RWPE2 (cell line): ENCODE results near the gene GPR107.

Experiments used
- ATAC-seq: fragments of 200-7000 bp; cut with Tn5 transposase; 3 replicates; pipeline ENCODE4 v1.9.1; 2021; ENCODE audit warnings: low read depth
- DNase-seq: peaks from one replicate; pipeline ENCODE4 v3.0.0-alpha.2; 2020; ENCODE audit warnings: low spot score
- H3K27ac ChIP-seq: fragments of 450-650 bp; 2 replicates; pipeline ENCODE4 v1.5.1; 2017; ENCODE audit warnings: mild to moderate bottlenecking; ENCODE audit not compliant: poor library complexity, severe bottlenecking
- H3K27me3 ChIP-seq: fragments of 250-450 bp; sonication (Bioruptor Pico); 2 replicates; pipeline ENCODE4 v1.5.1; 2021; ENCODE audit warnings: mild to moderate bottlenecking, moderate library complexity; ENCODE audit not compliant: insufficient read depth, poor library complexity, severe bottlenecking
- H3K36me3 ChIP-seq: fragments of 250-450 bp; sonication (Bioruptor Pico); 2 replicates; pipeline ENCODE4 v1.5.1; 2020; ENCODE audit warnings: low read depth, mild to moderate bottlenecking, moderate library complexity
- H3K4me1 ChIP-seq: fragments of 250-450 bp; sonication (Bioruptor Pico); 2 replicates; pipeline ENCODE4 v1.5.1; 2021; ENCODE audit warnings: mild to moderate bottlenecking, moderate library complexity; ENCODE audit not compliant: insufficient read depth, poor library complexity, severe bottlenecking
- H3K4me3 ChIP-seq: fragments of 250-450 bp; sonication (Bioruptor Pico); 2 replicates; pipeline ENCODE4 v1.5.1; 2021; ENCODE audit warnings: mild to moderate bottlenecking, moderate library complexity; ENCODE audit not compliant: severe bottlenecking
- H3K9me3 ChIP-seq: fragments of 250-450 bp; sonication (Bioruptor Pico); 2 replicates; pipeline ENCODE4 v1.5.1; 2021; ENCODE audit warnings: mild to moderate bottlenecking, moderate library complexity; ENCODE audit not compliant: severe bottlenecking
- CTCF ChIP-seq: fragments of 450-650 bp; IDR thresholded peaks from one replicate; pipeline ENCODE4 v1.5.1; 2017; ENCODE audit warnings: mild to moderate bottlenecking, moderate library complexity; ENCODE audit not compliant: poor library complexity, severe bottlenecking

GPR107 gene

GRCh38 chr9:130137081-130137640, 83.5 kb downstream of the GPR107 start:
- Histone ChIP-seq H3K4me1 (peaks cover 18% of the 10 kb centered on the region), H3K4me3 (no peak overlapping the region), H3K27me3 (no peaks in the 10 kb centered on the region), H3K36me3 (0 out of 2 replicates have a peak, but pooled peaks cover 4% of the 10 kb centered on the region), H3K27ac (peak overlapping the region; percentile 69), H3K9me3 (no peaks in the 10 kb centered on the region)
- no peak for TF ChIP-seq CTCF
- no peak for DNase-seq
- ATAC-seq = no peak

GRCh38 chr9:130137641-130138081, 84.0 kb downstream of the GPR107 start:
- DNase-seq = no peak
- no peak for ATAC-seq
- no peak overlapping the region for H3K4me3 ChIP-seq
- H3K27me3 ChIP-seq = no peaks in the 10 kb centered on the region
- no peak for TF ChIP-seq CTCF
- H3K9me3 ChIP-seq = no peaks in the 10 kb centered on the region
- H3K27ac ChIP-seq = peak overlapping the region; percentile 69
- H3K4me1 ChIP-seq = peaks cover 18% of the 10 kb centered on the region
- H3K36me3 ChIP-seq = 0 out of 2 replicates have a peak, but pooled peaks cover 4% of the 10 kb centered on the region

DNA sequence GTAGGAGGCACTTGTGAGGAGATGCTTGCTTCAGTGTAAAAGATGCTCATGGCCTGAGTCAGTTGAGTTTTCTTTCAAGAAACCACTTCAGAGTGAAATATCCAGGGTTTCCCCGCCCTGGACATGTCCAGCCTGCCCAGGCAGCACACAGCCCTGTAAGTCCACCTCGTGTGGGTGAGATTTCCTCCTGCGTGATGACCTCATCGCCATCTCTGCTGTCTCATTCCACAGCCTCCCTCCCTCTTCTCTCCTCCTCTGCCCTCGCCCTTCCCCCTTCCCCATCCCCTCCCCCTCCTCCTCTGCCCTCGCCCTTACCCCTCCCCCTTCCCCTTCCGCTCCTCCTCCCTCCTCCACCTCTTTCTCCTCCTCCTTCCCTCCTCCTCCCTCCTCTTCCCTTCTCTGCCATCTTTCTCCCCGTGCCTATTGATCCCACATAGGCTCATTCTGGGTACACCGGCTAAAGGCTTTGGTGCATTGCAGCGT, 84.5 kb downstream of the GPR107 start:
- H3K4me1 ChIP-seq = peaks cover 18% of the 10 kb centered on the region
- ATAC-seq (peak; percentile 82), DNase-seq (peak; percentile 84)
- no peak for TF ChIP-seq CTCF
- H3K36me3 ChIP-seq = 0 out of 2 replicates have a peak, but pooled peaks cover 4% of the 10 kb centered on the region
- H3K27me3 ChIP-seq = no peaks in the 10 kb centered on the region
- H3K27ac ChIP-seq = peak overlapping the region; percentile 69
- H3K4me3 ChIP-seq = no peak overlapping the region
- H3K9me3 ChIP-seq = no peaks in the 10 kb centered on the region

GRCh38 chr9:130138791-130139190, 85.1 kb downstream of the GPR107 start:
- Histone ChIP-seq H3K4me3 (no peak overlapping the region), H3K36me3 (0 out of 2 replicates have a peak, but pooled peaks cover 4% of the 10 kb centered on the region), H3K4me1 (peaks cover 18% of the 10 kb centered on the region), H3K27me3 (no peaks in the 10 kb centered on the region), H3K9me3 (no peaks in the 10 kb centered on the region), H3K27ac (peak overlapping the region; percentile 69)
- ATAC-seq (peak; percentile 52), DNase-seq (no peak)
- TF ChIP-seq CTCF = no peak

GRCh38 chr9:130139251-130139650, 85.5 kb downstream of the GPR107 start:
- H3K27me3 ChIP-seq = no peaks in the 10 kb centered on the region
- H3K4me1 ChIP-seq = peaks cover 18% of the 10 kb centered on the region
- 0 out of 2 replicates have a peak, but pooled peaks cover 4% of the 10 kb centered on the region for H3K36me3 ChIP-seq
- no peak overlapping the region for H3K4me3 ChIP-seq
- H3K27ac ChIP-seq = peak overlapping the region; percentile 69
- no peak for TF ChIP-seq CTCF
- H3K9me3 ChIP-seq = no peaks in the 10 kb centered on the region
- no peak for DNase-seq
- ATAC-seq = no peak
